Gastrocnemius medialis (tissue), 4 donors: ENCODE measurements around the gene PEX16.

ENCODE experiments used
- CTCF ChIP-seq, 5 experiments: fragments of 450-650 bp in 3 of 5; fragments of 200-600 bp in 2 of 5; sonication (generic) in 2 of 5; IDR thresholded peaks in 4 of 5; conservative IDR thresholded peaks in 1 of 5; 1 replicate in 4 of 5; 2 replicates in 1 of 5; pipeline ENCODE4 v1.5.1; 2016 to 2019; ENCODE audit warnings: antibody characterized with exemption in 5 of 5, mild to moderate bottlenecking in 3 of 5, moderate library complexity in 3 of 5
- POLR2A ChIP-seq, 2 donors: fragments of 450-650 bp; IDR thresholded peaks; one replicate each; pipeline ENCODE4 v1.6.1; 2017; ENCODE audit warnings: antibody characterized with exemption in 2 of 2, mild to moderate bottlenecking in 2 of 2, moderate library complexity in 2 of 2

- TF ChIP-seq POLR2A (IDR thresholded peaks at IDR 0.05): no peak
- TF ChIP-seq CTCF (IDR thresholded peaks at IDR 0.05 in 4 of 5, conservative IDR thresholded peaks at IDR 0.05 in 1 of 5): no peak
These were observed 24.8 kb downstream of the PEX16 start for GRCh38 chr11:45892856-45893255.
